Measurements from ENCODE around the gene BCKDHA. TPM values are rescaled to one million over a fixed set of nuclear protein-coding genes. Genes with fewer than 3 reads are reported as not detected.
"Not testable (repeated sequence)": the region's sequence is repeated elsewhere in the genome, so short reads cannot be mapped to it uniquely, and the experiment has no call there.

BCKDHA gene
- total RNA-seq, 1 donor from 2014 or later, result 28.1 TPM

- no peak for FAIRE-seq
Measured at GRCh38 chr19:41441321-41441945, 43.8 kb downstream of the BCKDHA start.

GRCh38 chr19:41442473-41443355 is 45.1 kb downstream of the BCKDHA start, which contains the start of gene ERICH4:
ERICH4 (plus strand) TSS chr19:41443156; CDS start chr19:41443170, 14 bp downstream.
- DNase-seq (ENCODE audit: low spot score in 2 of 2) (no peak), FAIRE-seq (no peak)

More at GRCh38 chr19:41441321-41441945, 43.8 kb downstream of the BCKDHA start:
- no peak for DNase-seq (ENCODE audit: low spot score in 2 of 2)

DNA sequence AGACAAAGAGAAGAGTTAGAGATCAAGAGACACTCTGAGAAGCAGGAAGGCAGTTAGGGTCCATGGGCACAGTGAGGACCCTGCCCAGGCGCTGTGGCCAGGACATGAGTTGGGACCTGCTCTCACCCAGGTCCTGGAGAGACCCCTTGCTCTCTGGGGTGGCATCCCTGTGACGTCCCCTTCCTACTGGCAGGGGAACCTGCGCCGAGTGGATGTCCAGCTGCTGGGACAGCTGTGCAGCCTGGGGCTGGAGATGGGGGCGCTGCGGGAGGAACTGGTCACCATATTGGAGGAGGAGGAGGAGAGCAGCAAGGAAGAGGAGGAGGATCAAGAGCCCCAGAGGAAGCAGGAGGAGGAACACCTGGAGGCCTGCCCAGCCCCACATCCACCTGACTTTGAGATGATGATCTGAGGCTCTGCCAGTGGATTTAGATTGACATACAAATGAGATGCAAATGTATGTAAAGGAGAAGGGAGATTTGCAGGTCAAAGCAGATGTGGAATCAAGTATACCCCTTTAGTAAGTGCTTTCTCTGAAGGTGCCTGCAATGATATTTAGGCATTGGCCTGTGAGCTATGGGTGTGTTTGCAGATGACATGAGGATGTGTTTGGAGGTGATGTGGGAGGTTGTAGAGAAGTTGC is 46.3 kb downstream of the BCKDHA start:
- FAIRE-seq (no peak), DNase-seq (ENCODE audit: low spot score in 2 of 2) (no peak)

GRCh38 chr19:41445575-41445974 is 48.0 kb downstream of the BCKDHA start:
- no peak for FAIRE-seq
- no peak for DNase-seq (ENCODE audit: low spot score in 2 of 2)

- DNase-seq (ENCODE audit: low spot score in 2 of 2) (no peak), FAIRE-seq (no peak)
Measured at GRCh38 chr19:41447732-41448332, 50.2 kb downstream of the BCKDHA start.

GRCh38 chr19:41449079-41449864 is 51.7 kb downstream of the BCKDHA start:
- no peak for FAIRE-seq
- peak in 1 of 2 donors; percentile 81 for DNase-seq (ENCODE audit: low spot score in 2 of 2)

- DNase-seq (ENCODE audit: low spot score in 2 of 2) (no peak), FAIRE-seq (no peak)
Measured at GRCh38 chr19:41449865-41450178, 52.2 kb downstream of the BCKDHA start.

DNA sequence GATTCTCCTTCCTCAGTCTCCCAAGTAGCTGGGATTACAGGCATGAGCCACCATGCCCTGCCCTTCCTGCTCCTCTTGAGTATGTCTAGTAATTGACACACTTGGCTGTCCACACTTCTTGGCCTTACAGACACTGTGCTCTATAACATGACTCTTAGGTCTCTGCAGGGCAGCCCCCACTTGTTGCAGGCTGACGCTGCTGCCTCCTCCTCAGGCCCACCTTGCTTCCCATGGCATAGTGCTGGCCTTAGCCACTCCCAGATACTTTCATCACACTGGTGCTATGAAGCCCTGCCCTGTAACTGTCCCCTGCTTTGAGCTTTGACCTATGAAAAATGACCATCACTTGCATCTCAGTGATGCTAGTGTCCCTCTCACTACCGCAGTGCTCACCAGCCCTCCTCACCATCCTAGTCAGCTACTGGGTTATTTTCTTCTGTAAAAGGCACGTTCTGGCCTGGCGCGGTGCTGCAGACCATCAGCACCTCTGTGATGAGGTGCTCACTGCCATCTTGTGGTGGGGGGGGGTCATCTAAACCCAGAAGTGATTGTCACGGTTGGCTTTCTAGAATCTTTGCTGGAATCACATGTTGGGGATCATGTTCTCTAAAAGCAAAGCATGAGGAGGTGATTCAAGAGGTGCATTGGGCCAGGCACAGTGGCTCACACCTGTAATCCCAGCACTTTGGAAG is 55.1 kb downstream of the BCKDHA start:
- FAIRE-seq (no peak), DNase-seq (ENCODE audit: low spot score in 2 of 2) (no peak)

- FAIRE-seq, result no peak
- no peak for DNase-seq (ENCODE audit: low spot score in 2 of 2)
Measured at GRCh38 chr19:41455936-41456335, 58.3 kb downstream of the BCKDHA start.

DNA sequence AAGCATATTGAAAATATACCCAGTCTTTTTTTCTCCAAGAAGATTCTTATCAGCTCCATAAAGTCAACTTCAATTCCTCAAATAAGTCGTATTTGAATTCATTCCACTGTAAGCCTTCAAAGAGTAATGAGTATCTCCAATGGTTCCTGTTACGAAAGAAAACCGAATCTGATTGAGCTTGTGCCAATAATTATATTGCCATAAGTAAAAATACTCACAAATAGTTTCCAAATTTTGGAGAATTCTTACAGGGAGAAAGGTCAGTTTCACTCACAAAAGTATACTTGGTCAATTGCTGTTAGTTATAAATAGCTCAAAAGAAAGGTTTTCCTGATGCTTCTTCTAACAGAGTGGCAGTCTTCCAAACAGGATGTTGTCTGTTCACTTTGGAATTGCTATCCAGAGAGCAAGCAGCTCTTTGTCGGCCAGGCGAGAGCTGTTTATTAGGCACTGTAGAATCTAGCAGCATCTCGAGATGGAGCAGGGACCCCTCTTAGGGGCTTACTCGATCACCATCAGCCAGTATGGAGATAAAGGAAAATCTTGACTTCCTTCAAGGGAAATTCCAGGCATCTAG is 58.8 kb downstream of the BCKDHA start:
- no peak for DNase-seq (ENCODE audit: low spot score in 2 of 2)
- no peak for FAIRE-seq

DNA sequence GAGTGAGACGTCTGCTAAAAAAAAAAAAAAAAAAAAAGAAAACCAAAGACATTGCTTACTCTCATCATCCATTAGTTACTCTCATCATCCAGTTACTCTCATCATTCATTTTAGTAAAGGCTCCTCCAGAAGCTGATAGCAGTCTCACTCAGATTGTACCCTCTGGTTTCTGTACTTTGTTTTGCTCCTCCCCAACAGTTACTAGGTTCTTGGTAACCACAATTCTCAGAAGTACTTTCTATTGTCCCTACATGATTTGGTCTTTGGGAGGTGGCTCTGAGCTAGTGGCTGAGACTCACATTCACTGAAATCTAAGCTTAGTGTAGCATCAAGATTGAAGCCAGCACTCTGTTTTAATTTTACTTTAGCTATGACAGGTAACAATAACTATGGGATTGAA is 59.6 kb downstream of the BCKDHA start:
- DNase-seq (ENCODE audit: low spot score in 2 of 2) (no peak), FAIRE-seq (no peak)

- DNase-seq (ENCODE audit: low spot score in 2 of 2) (no peak), FAIRE-seq (no peak)
Measured at GRCh38 chr19:41462497-41462896, 64.9 kb downstream of the BCKDHA start.

DNA sequence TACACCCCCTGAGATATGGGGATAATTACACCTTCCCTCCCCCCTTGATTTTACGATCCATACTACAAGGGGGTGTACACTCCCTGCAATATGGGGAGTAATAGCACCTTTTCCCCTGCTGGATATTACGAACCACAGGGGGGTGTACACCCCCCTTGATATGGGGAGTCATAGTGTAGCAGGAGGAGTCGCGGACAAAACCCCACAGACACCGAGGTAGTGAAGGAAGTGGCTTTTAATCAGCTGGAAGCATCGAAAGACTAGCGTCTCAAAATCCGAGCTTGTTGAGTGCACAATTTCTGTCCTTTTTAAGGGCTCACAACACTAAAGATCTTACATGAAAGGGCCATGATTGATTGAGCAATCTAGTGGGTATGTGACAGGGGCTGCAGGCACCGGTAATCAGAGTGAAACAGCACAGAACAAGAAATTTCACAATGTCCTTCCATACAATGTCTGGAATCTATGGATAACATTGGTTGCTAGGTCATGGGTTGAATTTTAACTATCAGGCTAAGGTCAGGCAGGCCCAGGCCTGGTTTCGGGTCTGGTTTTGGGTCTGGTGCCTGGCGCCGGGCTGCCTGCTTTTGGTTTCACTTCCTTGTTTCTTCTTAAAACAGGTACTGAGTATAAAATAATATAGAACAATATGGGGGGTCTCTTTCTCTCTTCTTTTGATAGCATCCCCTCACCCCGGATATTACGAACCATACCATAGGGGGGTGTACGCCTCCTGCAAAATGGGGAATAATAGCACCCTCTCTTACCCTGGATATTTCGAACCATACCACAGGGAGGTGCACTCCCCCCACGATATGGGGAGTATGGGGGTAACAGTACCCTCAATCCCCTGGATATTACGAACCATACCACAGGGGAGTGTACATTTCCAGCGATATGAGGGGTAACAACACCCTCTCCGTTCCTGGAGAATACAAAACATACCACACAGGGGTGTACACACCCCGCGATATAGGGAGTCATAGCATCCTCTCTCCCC is 65.9 kb downstream of the BCKDHA start:
- DNase-seq (ENCODE audit: low spot score in 2 of 2); FAIRE-seq: not testable (repeated sequence)

Small RNA genes within 50 kb of the gene (small RNA-seq; reads per million reads assigned to genes)
- gene RF00017, result not detected

Other genes starting within 250 kb of the BCKDHA start
- gene CYP2S1, start 204.6 kb upstream of the BCKDHA start, total RNA-seq, result 0.41 TPM
- 4.9 TPM for gene AXL, start 178.6 kb upstream of the BCKDHA start, total RNA-seq
- 51.8 TPM for gene HNRNPUL1, start 133.4 kb upstream of the BCKDHA start, total RNA-seq
- gene CCDC97, start 87.6 kb upstream of the BCKDHA start, total RNA-seq, result 4.1 TPM
- gene TGFB1, start 43.9 kb upstream of the BCKDHA start, total RNA-seq, result 0.41 TPM
- 5.3 TPM for gene B9D2, start 33.7 kb upstream of the BCKDHA start, total RNA-seq
- gene TMEM91, start 21.3 kb upstream of the BCKDHA start, total RNA-seq, result 6.5 TPM
- gene EXOSC5, start 459 bp upstream of the BCKDHA start, total RNA-seq, result 14.7 TPM
- gene B3GNT8, start 29.6 kb downstream of the BCKDHA start, total RNA-seq, result 2.0 TPM
- 15.5 TPM for gene DMAC2, start 42.1 kb downstream of the BCKDHA start, total RNA-seq
- gene ERICH4, start 45.3 kb downstream of the BCKDHA start, total RNA-seq, result not detected
- 1.2 TPM for gene CEACAM21, start 178.3 kb downstream of the BCKDHA start, total RNA-seq
- not detected for gene CEACAM4, start 229.3 kb downstream of the BCKDHA start, total RNA-seq

Measured in frontal cortex (tissue), 4 donors.